ENCODE data around the gene NOL4L.

The NOL4L gene

DNA sequence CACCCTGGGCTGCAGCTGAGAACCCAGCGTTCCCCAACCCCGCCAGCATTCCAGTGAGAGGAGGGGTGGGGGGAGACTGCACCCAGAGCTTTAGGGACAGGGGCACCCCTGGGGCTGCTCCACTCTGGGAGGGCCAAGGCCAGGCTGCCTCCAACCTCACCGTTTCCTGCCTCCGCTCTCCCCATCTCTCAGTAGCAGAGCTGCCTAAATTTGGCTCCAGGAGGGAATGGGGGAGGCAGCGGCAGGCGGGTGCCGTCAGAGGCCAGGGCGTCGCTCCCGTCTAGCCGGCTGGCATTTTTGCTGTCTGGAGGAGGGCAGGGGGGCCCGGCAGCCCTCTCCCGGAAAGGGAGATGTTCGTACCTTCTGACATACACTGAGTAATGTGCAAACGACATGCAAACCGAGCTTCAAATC, 46.6 kb downstream of the NOL4L start:
- DNase-seq = no peak

DNA sequence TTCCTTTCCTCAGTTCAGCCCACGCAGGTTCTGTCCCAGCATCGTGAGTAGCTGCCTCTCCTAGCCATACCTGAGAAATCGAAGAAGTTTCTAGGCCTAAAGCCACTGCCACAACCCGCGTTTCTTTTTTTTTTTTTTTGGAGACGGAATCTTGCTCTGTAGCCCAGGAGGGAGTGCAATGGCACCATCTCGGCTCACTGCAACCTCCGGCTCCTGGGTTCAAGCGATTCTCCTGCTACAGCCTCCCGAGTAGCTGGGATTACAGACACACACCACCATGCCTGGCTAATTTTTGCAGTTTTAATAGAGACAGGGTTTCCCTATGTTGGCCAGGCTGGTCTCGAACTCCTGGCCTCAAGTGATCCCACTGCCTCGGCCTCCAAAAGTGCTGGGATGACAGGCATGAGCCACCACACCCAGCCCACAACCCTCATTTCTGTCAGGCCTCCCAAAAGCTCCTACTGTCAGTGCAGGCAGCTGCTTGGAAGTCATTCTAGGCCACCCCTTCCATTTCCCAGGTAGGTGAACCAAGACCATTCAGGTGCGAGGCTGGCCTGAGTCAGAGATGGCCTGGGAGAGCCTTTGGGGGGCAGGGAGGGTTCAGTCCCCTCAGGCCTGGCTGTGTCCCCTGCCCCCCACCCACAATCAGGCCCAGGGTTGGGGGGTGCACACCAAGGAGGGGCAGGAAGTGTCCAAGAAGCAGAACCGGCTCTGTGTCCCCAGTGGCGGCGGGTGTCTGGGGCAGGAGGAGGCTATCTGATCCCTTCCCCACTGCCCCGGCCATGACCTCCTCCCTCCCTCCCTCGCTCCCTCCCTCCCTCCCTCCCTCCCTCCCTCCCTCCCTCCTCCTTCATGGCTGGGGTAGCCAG, 47.2 kb downstream of the NOL4L start:
- no peak for DNase-seq

DNA sequence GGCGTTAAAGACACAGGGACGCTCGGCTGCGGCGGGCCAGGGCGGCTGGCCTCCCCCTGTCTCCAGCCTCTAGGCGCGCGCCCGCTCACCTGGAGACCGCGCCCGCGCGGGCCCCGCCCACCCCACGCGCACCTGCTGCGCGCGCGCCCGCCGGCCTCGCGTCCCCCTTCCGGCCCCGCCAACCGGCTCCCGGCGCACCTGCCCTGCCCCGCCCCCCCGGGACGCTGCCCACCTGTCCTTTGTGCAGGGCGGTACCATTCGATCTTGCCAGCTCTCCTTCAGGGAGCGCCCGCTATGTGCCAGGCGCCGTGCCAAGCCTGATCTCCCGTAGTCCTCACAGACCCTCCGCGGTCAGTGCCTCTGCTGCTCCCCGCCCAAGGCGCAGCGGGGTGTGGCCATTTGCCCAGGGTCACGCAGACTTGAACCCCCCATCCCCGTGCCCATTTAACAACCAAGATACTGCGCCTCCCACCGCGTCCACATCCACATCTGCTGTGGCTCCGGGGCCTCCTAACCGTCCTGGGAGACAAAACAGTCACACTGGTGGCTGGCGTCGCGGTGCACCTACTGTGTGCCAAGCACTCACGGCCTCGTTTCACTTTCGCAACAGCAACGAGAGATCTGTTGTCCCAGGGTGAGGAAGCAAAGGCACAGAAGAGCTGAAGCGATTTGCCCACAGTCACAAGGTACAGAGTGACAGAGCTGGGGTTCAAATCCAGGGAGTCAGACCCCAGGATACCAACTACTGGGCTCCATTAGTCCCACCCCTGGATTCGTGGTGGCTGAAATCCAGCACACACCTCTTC, 48.1 kb downstream of the NOL4L start:
- peak; percentile 57 for DNase-seq

DNA sequence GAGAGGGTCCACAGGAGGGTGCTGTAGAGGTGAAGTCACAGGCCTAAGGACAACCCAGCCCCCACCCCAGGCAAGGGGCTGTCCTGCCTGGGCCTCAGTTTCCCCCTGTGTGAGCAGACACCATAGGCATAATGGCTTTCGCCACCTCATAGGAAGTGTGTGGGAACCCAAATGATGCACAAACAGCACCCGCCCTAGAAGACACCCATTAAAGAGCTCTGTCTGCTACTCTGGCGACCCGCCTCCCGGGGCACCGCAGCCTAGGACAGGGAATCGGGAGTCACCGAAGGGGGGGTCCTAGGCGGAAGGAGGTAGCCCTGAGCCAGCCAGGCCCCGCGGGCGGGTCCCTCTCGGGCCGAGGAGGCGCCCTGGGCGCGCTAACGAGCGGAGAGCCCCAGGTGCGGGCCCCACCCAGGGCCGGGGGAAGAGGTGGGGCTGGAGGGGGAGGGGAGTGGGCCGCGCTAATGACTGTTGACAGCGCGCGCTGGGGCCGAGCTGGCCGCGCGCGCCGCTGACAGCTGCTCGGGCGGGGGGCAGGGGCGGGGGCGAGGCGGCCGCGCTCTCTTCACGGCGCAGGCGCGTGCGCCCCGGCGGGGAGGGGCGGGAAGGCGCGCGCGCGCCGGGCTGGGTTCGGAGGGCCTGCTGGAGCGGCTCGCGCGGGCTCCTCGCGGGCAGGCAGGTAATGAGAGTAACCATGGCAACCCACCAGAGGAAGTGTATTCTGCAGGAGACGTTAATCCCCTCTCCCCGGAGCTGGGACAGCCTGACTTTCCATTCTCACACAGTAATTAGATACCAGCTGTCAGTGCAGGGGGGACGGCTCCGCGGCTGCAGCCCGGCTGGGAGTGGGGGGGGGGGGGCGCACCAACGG, 48.9 kb downstream of the NOL4L start:
- DNase-seq = peak; percentile 36

DNA sequence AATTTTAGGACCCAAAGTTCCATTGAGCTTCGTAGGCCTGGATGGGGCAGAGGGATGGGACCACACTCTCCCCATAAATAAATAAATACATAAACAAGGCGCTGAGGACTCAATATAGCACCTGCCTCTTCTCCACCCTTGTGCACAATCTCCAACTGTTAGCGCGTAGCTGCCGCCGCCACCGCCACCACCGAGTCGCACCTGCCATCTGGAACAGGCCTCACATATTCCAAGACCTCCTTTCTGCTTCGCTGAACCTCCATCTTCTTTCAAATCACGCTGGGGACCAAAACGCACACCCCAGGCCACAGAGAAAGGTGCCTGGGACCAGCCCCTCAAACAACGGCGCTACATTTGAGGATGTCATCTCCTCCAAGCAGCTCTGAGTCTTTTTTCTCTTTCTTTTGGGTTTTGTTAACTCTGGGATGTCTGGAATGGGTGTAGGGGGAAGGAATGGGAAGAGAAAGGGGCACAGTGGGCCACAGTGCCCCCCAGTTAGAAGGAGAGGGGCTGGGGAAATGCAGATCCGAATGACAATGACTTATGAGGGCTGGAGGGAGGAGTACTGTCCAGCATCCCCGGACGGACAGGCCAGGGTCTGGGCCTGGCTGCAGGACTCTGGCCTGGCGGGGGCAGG, 49.7 kb downstream of the NOL4L start:
- no peak for DNase-seq

DNA sequence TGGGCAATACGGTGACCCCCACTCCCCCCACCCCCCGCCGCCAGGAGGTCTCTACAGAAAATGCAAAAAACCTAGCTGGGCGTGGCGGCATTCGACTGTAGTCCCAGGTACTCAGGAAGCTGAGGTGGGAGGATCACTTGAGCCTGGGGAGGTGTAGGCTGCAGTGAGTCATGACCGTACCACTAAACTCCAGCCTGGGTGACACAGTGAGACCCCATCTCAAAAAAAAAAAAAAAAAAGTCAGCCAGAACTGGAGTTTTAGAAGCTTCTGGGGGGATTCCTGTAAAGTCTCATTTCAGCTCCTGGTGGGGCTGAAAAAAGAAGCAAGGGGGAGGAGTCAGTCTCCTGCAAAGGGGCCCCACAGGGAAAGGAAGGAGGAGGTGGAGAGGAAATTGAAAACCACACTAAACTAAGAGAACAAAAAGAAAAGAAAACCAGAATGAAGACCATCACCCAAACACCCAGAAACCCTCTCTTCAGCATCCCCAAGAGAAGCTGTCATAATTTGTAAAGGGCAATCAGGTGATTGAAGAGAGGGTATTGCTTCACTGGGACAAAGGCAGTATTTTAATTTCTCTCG, 50.4 kb downstream of the NOL4L start:
- no peak for DNase-seq

DNA sequence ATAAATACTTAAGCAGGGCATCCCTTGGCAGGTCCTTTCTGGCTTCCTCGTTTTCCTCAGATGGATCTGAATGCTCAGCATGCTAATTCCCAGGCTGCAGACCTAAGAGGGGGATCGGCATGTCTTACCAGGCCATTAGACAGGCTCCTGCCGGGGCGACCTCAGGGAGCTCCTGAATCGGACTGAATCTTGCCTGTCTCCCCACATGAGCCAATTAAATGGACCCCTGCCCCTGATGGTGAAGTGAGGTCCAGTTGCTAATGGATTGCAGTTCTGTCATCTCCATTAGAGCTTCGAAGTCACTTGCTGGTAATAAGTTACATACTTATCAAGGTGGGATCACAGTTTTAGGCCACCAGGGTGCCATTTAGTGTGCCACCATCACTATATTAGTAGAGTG, 51.4 kb downstream of the NOL4L start:
- no peak for DNase-seq

DNA sequence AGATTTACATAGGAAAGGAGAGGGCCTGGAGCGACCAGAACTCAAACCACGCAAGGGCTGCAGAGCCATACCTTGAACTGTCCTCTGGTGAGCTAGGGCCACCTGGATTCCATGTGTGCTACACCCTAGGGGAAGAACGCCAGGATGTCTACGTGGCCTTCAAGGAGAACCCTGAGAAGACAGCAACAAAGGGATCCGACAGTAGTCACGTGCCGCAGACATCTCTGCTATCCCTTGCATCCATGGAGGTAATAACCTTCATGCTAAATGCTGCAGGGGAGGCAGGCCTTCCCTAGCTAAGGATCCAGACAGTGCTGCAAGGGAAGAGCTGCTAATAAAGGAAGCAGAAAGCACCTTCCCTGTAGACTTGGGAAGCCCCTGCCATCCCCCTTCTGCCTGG, 52.9 kb downstream of the NOL4L start:
- no peak for DNase-seq

DNA sequence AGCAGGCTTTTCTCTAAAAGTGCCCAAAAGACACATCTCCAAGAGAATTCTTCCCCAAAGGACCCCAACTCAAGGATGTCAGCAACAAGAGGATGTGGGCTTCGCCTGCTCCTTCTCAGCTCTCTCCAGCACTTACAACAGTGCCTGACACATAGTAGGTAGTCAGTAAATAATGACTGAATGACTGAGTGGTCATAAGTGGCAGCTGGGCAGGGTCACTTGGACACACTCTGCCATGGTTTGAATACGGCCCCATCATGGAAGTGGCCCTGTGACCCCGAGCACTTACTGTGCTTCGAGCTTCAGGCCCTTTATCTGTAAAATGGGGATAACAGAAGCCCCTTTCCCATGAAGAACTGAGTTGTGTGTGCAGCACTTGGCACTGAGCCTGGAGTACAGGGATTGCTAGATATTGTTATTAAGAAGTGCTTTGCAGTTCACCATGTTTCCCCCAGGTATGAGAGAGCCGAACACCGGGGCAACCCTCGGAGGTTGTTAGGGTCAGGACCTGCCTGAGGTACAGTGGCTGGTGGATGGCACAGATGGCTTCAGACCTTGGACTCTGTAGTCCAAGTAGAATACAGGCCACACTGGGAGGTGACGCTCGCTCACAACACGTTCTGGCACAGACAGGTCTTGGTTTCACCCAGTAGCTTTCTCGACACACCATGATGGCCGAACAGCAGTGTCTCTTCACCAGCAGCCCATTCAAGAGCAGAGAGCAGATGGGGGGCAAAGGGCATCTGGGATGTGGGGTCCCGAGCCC, 56.0 kb downstream of the NOL4L start:
- DNase-seq = no peak

DNA sequence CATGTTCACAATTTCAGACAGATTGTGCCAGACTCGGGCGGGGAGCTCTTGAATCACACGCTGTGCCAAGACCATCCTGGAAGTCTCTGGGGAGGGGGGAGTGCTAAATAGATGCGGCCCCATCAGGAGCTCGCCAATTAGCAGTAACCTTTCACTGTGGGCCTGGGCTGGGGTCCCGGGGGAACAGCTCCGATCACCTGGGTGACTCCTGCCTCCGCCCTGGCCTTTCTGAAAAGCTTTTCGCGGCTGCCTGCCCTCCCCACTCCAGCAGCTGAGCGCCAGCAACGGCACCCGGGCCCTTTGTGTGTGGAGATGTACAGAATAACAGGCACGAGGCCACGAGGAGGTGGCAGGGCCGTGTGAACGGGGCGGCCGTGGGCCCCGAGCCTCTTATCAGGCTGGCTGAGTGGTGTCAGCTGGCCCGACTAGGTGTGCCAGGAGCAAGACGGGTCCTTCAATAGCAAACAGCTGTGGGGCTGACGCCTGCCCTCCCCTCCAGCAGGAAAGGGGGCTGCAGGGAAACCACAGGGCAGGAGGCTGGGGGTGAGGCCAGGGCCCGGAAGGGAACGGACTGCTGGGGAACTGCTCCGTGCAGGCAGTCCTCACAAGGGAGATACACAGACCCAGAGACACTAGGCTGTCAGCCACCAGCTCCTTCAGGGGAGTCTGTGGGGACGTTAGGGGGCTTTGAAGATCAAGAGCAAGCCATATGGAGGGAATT, 56.8 kb downstream of the NOL4L start:
- DNase-seq = no peak

DNA sequence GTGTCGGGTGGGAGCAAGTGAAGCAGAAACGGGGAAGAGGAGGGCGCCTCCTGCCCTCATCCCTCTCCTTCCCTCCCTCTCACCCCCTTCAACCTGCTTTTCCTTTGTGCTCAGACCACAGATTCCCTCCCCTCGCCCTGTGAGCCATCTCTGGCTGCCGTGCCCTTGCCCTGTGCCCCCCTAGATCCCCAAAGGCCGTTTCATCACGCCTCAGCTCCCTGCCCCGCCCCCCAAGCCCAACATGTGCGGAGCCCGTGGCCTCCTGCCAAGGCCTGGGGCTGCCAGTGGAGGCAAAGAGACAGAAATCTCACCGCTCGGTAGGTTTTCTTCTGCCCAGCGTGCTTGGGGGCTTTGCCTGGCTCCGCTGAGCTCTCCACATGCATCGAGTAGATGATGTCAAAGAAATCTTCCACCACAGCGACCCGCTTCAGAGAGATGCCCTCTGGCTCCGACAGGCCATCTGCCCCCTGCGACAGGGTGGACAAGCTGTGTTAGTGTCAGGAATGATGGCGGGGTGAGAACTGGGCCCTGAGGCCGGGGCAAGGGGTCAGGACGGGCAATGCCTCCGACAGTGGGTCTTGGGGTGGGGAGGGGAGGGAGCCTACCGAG, 57.6 kb downstream of the NOL4L start:
- no peak for DNase-seq

DNA sequence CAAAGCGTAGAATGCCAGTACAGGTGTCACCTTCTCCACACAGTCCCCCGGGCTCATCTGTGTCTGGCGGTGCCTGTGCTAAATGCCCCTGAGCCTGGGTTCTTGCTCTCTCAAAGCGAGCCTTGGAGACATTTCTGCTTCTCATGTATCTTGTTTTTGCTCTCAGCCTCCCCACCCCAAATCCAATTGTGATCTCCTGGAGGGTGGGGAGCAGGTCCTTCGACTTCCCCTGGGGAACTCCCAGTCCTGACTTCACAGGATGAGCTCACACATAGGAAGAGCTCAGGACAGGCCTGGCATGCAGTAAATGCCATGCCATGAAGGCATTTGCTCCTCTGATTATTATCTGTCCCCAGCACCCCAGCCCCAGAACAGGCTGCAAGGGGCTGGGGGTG, 58.1 kb downstream of the NOL4L start:
- DNase-seq = peak; percentile 79

DNA sequence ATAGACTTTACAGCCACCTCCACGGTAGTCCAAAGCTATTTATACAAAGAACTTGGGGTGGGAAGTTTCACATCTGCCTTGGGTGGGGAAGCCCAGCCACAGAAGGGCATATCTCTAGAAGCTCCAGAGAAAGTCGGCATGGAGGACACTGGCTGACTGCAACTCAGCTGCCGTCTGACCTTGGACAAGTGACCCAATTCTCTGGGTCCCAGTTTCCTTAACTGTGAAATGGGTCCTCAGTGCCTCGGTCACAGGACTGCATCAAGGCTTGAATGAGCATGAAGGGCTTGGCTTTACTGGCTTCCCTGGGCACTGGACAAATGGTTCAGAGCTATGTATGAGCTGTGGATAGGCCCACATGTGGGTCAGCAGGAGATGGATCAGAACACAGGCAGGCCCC, 58.6 kb downstream of the NOL4L start:
- peak; percentile 78 for DNase-seq

DNA sequence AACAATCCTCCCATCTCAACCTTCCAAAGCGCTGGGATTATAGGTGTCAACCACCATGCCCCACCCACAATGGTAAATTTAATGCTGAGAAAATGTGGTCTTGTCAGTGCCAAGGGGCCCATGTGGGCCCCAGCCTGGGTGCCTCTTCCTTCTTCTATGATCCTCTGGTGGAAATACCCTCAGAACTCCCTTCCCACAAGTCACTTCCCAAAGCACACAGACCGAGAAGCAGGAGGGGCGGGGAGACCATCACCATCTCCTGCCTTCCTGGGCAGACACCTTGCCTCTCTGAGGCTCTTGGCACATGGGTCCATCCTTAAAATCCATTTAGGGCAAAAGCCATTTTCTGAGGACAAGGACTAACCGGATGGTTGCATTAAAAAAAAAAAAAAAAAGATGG, 59.0 kb downstream of the NOL4L start:
- peak; percentile 84 for DNase-seq

DNA sequence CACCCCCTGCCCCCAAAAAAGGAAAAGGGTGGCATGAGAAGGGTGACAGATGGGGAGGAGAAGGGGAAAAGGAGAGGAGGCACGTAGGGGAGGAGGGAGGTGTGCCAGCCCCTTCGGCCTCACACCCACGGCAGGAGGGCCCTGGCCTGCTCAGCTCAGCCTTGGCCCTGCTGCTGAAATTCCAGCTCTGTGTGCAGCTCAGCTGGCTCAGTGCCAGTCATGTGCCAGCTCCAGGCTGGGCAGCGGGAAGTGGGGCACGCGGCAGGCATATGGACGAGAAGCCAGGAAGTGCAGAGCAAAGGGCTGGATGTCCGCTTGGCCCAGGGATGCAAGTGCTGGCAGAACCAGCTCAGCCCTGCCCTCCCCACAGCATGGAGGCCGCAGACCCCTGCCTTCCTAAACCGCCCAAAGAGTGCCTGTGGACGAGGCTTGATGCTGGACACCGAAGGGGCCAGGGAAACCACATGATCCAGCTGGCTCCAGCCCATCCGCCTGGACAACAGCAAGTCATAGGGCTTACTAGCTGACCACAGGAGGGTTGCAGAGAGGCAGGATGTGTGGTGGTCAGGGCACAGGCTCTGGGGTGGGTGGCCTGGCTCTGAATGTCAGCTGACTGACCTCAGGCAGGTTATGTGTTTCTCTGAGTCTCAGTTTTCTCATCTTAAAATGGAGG, 60.2 kb downstream of the NOL4L start:
- DNase-seq = no peak

DNA sequence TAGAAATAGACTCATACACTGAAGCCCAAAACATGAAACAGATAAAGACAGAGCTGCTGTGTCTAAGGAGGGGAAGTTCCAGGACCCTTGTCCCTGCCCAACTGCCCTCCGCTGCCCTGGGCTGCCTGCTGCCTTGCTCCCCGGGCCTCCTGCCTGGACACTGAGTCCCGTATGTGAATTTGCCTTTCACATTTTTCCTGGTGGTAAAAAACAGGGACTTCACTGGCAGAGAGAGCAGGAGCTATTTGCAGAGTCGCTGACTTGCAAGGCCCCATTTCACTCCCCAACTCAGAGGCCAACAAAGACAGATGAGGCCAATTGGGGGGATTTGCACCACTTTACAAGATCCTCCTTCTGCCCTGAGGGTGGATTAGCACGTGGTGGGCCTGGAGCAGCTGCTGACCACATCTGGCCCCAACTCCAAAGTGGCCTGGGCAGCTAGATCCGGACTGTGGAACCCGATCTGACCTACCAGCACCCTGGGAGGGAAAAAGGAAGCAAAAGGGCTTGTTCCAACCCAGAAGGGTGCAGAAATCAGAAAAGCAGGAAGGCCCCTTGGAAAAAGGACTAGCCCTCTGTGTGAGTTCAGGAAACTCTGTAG, 61.4 kb downstream of the NOL4L start:
- DNase-seq = no peak

DNA sequence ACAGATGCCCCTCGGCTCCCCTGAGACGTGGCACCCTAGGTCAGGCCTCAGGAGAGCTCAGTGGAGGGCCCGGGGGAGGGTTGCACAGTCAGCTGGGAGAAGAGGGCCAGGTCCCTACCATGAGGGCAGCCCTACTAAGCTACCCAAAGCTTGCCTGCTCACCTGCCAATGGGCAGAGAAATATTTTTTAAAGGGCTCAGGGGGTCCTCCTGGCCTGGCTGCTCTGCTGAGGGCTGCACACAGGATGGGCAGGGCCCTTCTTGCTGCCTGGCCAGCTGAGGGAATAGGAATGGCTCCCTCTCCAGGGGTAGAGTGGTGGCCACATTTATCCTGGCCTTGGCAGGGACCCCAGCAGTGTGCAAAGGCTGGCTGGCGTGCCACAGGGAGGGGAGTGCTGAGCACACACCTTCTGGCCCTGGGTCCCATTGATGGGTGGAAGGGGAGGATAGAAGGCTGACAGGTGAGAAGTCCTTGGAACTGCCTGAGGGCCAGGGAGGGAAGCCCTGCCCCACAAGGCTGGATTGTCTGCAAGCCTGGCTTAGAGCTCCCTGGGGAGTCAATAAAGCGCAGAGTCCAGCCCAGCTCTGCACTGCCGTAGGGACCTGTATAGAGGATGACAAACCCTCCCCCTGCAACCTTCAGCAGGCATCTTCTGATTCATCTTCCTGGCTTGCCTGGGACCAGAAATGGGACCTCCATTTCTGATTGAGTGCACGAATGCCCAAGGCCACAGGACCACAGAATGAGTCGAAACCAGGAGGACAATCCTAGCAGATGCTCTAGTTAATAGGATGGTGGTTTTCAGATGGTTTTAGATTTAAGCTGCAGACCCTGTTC, 62.1 kb downstream of the NOL4L start:
- DNase-seq = no peak

DNA sequence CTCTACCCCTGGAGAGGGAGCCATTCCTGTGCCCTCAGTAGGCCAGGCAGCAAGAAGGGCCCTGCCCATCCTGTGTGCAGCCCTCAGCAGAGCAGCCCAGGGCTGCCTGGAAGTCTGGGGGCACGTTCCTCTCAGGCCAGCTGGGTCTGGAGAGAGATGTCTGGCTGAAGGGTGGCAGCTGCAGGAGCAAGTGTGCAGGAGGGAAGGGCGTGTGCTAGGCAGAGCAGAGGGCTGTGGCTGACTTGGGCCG, 62.7 kb downstream of the NOL4L start:
- no peak for DNase-seq
